HFFc6 (cell line): ENCODE results near the gene NEDD4. TPM values are rescaled to one million over a fixed set of nuclear protein-coding genes. Genes with fewer than 3 reads are reported as not detected.

Experiments used
- DNase-seq: peaks from one replicate; pipeline ENCODE4 v3.0.0-alpha.2; 2018
- H3K27ac Mint-ChIP-seq: 2 replicates; pipeline ENCODE4 v1.8.0; 2020; ENCODE audit warnings: mild to moderate bottlenecking, mixed read lengths
- H3K27me3 Mint-ChIP-seq: 2 replicates; pipeline ENCODE4 v1.8.0; 2021; ENCODE audit warnings: mild to moderate bottlenecking, moderate library complexity, mixed read lengths; ENCODE audit not compliant: insufficient read depth
- H3K36me3 Mint-ChIP-seq: 2 replicates; pipeline ENCODE4 v1.8.0; 2021; ENCODE audit warnings: low read depth, mixed read lengths
- H3K4me1 Mint-ChIP-seq: 2 replicates; pipeline ENCODE4 v1.8.0; 2020; ENCODE audit warnings: low read depth, mixed read lengths
- H3K4me3 Mint-ChIP-seq: 2 replicates; pipeline ENCODE4 v1.8.0; 2020; ENCODE audit warnings: mild to moderate bottlenecking, moderate library complexity, mixed read lengths
- H3K9me3 Mint-ChIP-seq: 2 replicates; pipeline ENCODE4 v1.8.0; 2020; ENCODE audit warnings: mild to moderate bottlenecking, mixed read lengths
- total RNA-seq, 6 experiments: library from RNA; stranded (reverse); fragmentation: NEBNext Ultra II Directional; extraction: Animal tissue kit (Norgen Biotek cat#: 25700); gene quantifications; 2 replicates in 1 of 6; 3 replicates in 5 of 6; pipeline ENCODE4 v1.2.3, GENCODE V29; 2021
- TF ChIP-seq, protein P1 (sequence below): fragments of 200-600 bp; sonication (generic); IDR thresholded peaks from 2 replicates; pipeline ENCODE4 v1.5.0; 2021; ENCODE audit warnings: antibody characterized with exemption, mild to moderate bottlenecking

The NEDD4 gene
- total RNA-seq, 6 experiments from 2014 or later, result 27.0 to 37.7 (median 34.0) TPM

GRCh38 chr15:55863911-55864310, 129.5 kb downstream of the NEDD4 start:
- no peak overlapping the region for H3K27ac Mint-ChIP-seq
- peaks cover 27% of the 10 kb centered on the region for H3K36me3 Mint-ChIP-seq
- H3K9me3 Mint-ChIP-seq, result no peaks in the 10 kb centered on the region
- no peak for DNase-seq
- H3K4me3 Mint-ChIP-seq, result no peak overlapping the region
- TF ChIP-seq, protein P1, sequence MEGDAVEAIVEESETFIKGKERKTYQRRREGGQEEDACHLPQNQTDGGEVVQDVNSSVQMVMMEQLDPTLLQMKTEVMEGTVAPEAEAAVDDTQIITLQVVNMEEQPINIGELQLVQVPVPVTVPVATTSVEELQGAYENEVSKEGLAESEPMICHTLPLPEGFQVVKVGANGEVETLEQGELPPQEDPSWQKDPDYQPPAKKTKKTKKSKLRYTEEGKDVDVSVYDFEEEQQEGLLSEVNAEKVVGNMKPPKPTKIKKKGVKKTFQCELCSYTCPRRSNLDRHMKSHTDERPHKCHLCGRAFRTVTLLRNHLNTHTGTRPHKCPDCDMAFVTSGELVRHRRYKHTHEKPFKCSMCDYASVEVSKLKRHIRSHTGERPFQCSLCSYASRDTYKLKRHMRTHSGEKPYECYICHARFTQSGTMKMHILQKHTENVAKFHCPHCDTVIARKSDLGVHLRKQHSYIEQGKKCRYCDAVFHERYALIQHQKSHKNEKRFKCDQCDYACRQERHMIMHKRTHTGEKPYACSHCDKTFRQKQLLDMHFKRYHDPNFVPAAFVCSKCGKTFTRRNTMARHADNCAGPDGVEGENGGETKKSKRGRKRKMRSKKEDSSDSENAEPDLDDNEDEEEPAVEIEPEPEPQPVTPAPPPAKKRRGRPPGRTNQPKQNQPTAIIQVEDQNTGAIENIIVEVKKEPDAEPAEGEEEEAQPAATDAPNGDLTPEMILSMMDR, result no peak
- peaks cover 6% of the 10 kb centered on the region; the same call in 1 of the 2 replicates for H3K27me3 Mint-ChIP-seq
- H3K4me1 Mint-ChIP-seq, result peaks cover 22% of the 10 kb centered on the region

- no peak overlapping the region for H3K4me3 Mint-ChIP-seq
- H3K4me1 Mint-ChIP-seq, result peaks cover 31% of the 10 kb centered on the region
- DNase-seq, result no peak
- H3K27ac Mint-ChIP-seq, result no peak overlapping the region
- H3K36me3 Mint-ChIP-seq, result peaks cover 32% of the 10 kb centered on the region
- H3K9me3 Mint-ChIP-seq, result no peaks in the 10 kb centered on the region
- TF ChIP-seq, protein P1, result no peak
- peaks cover 8% of the 10 kb centered on the region; the same call in 1 of the 2 replicates for H3K27me3 Mint-ChIP-seq
Measured at GRCh38 chr15:55861115-55861514, 132.3 kb downstream of the NEDD4 start.

DNA sequence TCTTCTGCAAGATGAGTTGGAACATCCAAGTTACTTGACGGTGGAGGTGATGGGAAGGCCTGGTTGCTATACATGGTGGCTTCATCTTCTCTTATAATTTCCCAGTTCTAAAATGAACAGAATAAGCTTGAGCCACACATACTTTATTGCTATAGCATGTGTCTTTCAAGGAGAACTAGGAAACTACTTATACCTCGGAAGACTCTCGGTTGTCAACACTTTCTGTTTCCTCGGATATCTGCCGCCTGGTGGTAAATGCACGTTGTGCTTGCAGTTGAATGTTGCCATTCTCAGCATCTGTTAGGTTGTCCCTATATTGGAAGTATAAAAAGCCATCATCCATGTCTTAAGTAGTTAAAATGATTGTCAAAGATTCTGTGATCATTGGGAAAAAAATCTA, 132.9 kb downstream of the NEDD4 start:
- H3K36me3 Mint-ChIP-seq, result peaks cover 27% of the 10 kb centered on the region

GRCh38 chr15:55859681-55860080, 133.7 kb downstream of the NEDD4 start:
- Mint-ChIP-seq H3K36me3 (peaks cover 26% of the 10 kb centered on the region), H3K4me3 (no peak overlapping the region), H3K9me3 (no peaks in the 10 kb centered on the region), H3K27me3 (peaks cover 3% of the 10 kb centered on the region; the same call in 1 of the 2 replicates), H3K4me1 (peaks cover 25% of the 10 kb centered on the region), H3K27ac (no peak overlapping the region)
- TF ChIP-seq, protein P1, result no peak
- DNase-seq, result no peak

More for the DNA sequence above, 132.9 kb downstream of the NEDD4 start:
- Mint-ChIP-seq H3K27ac (no peak overlapping the region), H3K4me1 (peaks cover 27% of the 10 kb centered on the region), H3K9me3 (no peaks in the 10 kb centered on the region), H3K4me3 (no peak overlapping the region), H3K27me3 (peaks cover 4% of the 10 kb centered on the region; the same call in 1 of the 2 replicates)
- DNase-seq, result no peak
- TF ChIP-seq, protein P1, result peak; percentile 16; the same call in 1 of the 2 replicates

- H3K27ac Mint-ChIP-seq, result no peak overlapping the region
- H3K4me1 Mint-ChIP-seq, result peaks cover 25% of the 10 kb centered on the region
- no peaks in the 10 kb centered on the region for H3K9me3 Mint-ChIP-seq
- H3K36me3 Mint-ChIP-seq, result peaks cover 27% of the 10 kb centered on the region
- H3K4me3 Mint-ChIP-seq, result no peak overlapping the region
- TF ChIP-seq, protein P1, result no peak
- DNase-seq, result no peak
- peaks cover 3% of the 10 kb centered on the region; the same call in 1 of the 2 replicates for H3K27me3 Mint-ChIP-seq
Measured at GRCh38 chr15:55858661-55859060, 134.8 kb downstream of the NEDD4 start.
